Tibial artery (tissue), 4 donors: ENCODE measurements around the gene TBL1X.

Experiments used
- DNase-seq, 2 donors: peaks; one replicate each; pipeline ENCODE4 v3.0.0-alpha.2; 2019
- H3K27ac ChIP-seq, 2 donors: fragments of 200-600 bp; sonication (generic) in 1 of 2; 1 replicate in 1 of 2; 2 replicates in 1 of 2; pipeline ENCODE4 v1.5.1; 2018 to 2019; ENCODE audit warnings: mild to moderate bottlenecking in 1 of 2
- H3K27me3 ChIP-seq, 2 donors: fragments of 200-600 bp; sonication (generic) in 1 of 2; one replicate each; pipeline versions ENCODE4 v1.5.1 to v1.6.0; 2016 to 2019
- H3K36me3 ChIP-seq, 3 donors: fragments of 200-600 bp; sonication (generic) in 2 of 3; one replicate each; pipeline ENCODE4 v1.5.1; 2016 to 2019; ENCODE audit warnings: mild to moderate bottlenecking in 2 of 3
- H3K4me1 ChIP-seq, 4 donors: fragments of 200-600 bp; sonication (generic) in 2 of 4; 1 replicate in 3 of 4; 2 replicates in 1 of 4; pipeline ENCODE4 v1.5.1; 2016 to 2019
- H3K4me3 ChIP-seq, 2 donors: fragments of 200-600 bp; sonication (generic) in 1 of 2; 1 replicate in 1 of 2; 2 replicates in 1 of 2; pipeline ENCODE4 v1.5.1; 2018 to 2019; ENCODE audit warnings: mild to moderate bottlenecking in 2 of 2
- H3K9me3 ChIP-seq, 3 donors: fragments of 200-600 bp; sonication (generic) in 1 of 3; one replicate each; pipeline ENCODE4 v1.5.1; 2016 to 2019
- CTCF ChIP-seq, 2 experiments: fragments of 200-600 bp in 1 of 2; fragments of 450-650 bp in 1 of 2; IDR thresholded peaks; one replicate each; pipeline ENCODE4 v1.5.1; 2017 to 2019; ENCODE audit warnings: antibody characterized with exemption in 2 of 2, mild to moderate bottlenecking in 1 of 2, moderate library complexity in 1 of 2
- intact Hi-C: fragments of 100-400 bp; cut with DNase I; formaldehyde crosslinking; loops from one replicate; pipeline ENCODE4 v1.15.0; 2023; ENCODE audit warnings: low total_unique reads

The TBL1X gene

DNA sequence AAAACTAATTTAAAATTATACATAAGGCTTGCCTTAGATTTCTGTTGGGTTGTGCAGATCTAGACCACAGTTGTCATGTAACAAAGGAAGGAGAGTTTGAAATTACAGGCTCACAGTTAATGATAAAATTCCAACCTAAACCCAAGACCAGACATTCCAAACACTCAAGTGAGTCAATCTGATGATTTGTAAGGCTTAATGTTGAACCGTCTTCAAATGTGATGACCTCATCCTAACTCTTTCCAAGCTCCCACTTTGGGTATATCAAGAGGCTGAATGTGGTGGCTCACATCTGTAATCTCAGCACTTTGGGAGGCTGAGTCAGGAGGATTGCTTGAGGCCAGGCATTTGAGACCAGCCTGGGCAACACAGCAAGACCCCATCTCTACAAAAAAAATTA lies 149.2 kb downstream of the TBL1X start:
- DNase-seq: no peak
- intact Hi-C loops: no loop called here
- no peak for TF ChIP-seq CTCF (IDR thresholded peaks at IDR 0.05)
- Histone ChIP-seq H3K27me3 (no peaks in the 10 kb centered on the region), H3K36me3 (no peaks in the 10 kb centered on the region), H3K27ac (no peak overlapping the region), H3K9me3 (no peaks in the 10 kb centered on the region), H3K4me3 (no peak overlapping the region), H3K4me1 (peaks cover 0 to 10% (median 2%) of the 10 kb centered on the region in 4 donors)

DNA sequence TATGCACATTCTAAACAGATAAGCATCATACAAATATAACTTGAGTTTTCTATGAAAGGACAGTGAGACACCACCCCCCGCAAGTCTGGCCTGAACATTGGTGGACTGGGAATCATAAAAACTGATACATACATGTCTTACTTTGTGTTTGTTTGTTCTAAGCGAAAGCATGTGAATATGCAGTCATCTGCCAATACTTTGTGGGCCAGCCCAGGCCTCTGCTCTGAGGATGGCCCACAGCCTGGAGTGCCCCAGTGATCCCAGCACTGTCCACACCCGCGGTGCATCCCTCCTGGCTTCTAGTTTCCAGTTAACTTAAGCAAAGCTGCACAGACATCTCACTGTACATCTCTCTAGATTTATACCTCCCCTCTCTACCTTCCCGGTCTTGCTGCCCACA lies 154.3 kb downstream of the TBL1X start:
- H3K4me1 ChIP-seq: peaks cover 0 to 6% (median 0%) of the 10 kb centered on the region in 4 donors
- no peak overlapping the region for H3K27ac ChIP-seq
- H3K36me3 ChIP-seq: no peaks in the 10 kb centered on the region
- DNase-seq: no peak
- no peaks in the 10 kb centered on the region for H3K9me3 ChIP-seq
- H3K4me3 ChIP-seq: no peak overlapping the region
- H3K27me3 ChIP-seq: no peaks in the 10 kb centered on the region
- TF ChIP-seq CTCF (IDR thresholded peaks at IDR 0.05): no peak
- intact Hi-C loops: no loop called here

GRCh38 chrX:9619581-9619980 lies 154.7 kb downstream of the TBL1X start:
- intact Hi-C loops: no loop called here
- DNase-seq: no peak
- no peaks in the 10 kb centered on the region for H3K9me3 ChIP-seq
- H3K27ac ChIP-seq: no peak overlapping the region
- H3K27me3 ChIP-seq: no peaks in the 10 kb centered on the region
- peaks cover 0 to 10% (median 0%) of the 10 kb centered on the region in 4 donors for H3K4me1 ChIP-seq
- H3K4me3 ChIP-seq: no peak overlapping the region
- H3K36me3 ChIP-seq: no peaks in the 10 kb centered on the region
- no peak for TF ChIP-seq CTCF (IDR thresholded peaks at IDR 0.05)

- Histone ChIP-seq H3K9me3 (no peaks in the 10 kb centered on the region), H3K4me3 (no peak overlapping the region), H3K36me3 (no peaks in the 10 kb centered on the region), H3K4me1 (peaks cover 0 to 17% (median 0%) of the 10 kb centered on the region in 4 donors), H3K27ac (no peak overlapping the region), H3K27me3 (no peaks in the 10 kb centered on the region)
- intact Hi-C loops: no loop called here
- no peak for DNase-seq
- no peak for TF ChIP-seq CTCF (IDR thresholded peaks at IDR 0.05)
Observed at GRCh38 chrX:9622128-9622527, 157.3 kb downstream of the TBL1X start.

GRCh38 chrX:9626379-9626778 lies 161.5 kb downstream of the TBL1X start:
- intact Hi-C loops: no loop called here
- DNase-seq: no peak
- no peak for TF ChIP-seq CTCF (IDR thresholded peaks at IDR 0.05)
- Histone ChIP-seq H3K4me1 (peaks cover 0 to 24% (median 0%) of the 10 kb centered on the region in 4 donors), H3K4me3 (no peak overlapping the region), H3K9me3 (no peaks in the 10 kb centered on the region), H3K36me3 (no peaks in the 10 kb centered on the region), H3K27ac (no peak overlapping the region), H3K27me3 (no peaks in the 10 kb centered on the region)

- intact Hi-C loops: no loop called here
Observed at GRCh38 chrX:9627922-9628321, 163.1 kb downstream of the TBL1X start.

More at GRCh38 chrX:9627922-9628321, 163.1 kb downstream of the TBL1X start:
- no peak for DNase-seq
- H3K9me3 ChIP-seq: no peaks in the 10 kb centered on the region
- H3K4me3 ChIP-seq: no peak overlapping the region
- no peaks in the 10 kb centered on the region for H3K36me3 ChIP-seq
- H3K27ac ChIP-seq: no peak overlapping the region
- no peaks in the 10 kb centered on the region for H3K27me3 ChIP-seq
- H3K4me1 ChIP-seq: peaks cover 0 to 24% (median 0%) of the 10 kb centered on the region in 4 donors
- TF ChIP-seq CTCF (IDR thresholded peaks at IDR 0.05): no peak
